Ovary (tissue), 9 donors: ENCODE results near the gene IL23R. TPM values are rescaled to one million over a fixed set of nuclear protein-coding genes. Genes with fewer than 3 reads are reported as not detected.
"Not testable (repeated sequence)": the region's sequence is repeated elsewhere in the genome, so short reads cannot be mapped to it uniquely, and the experiment has no call there.

ENCODE experiments used
- DNase-seq, 5 donors: peaks; one replicate each; pipeline ENCODE4 v3.0.0-alpha.2; 2019 to 2020
- H3K27ac ChIP-seq, 2 donors: fragments of 200-600 bp; one replicate each; pipeline versions ENCODE4 v1.5.1 to v1.8.0; 2019 to 2022
- H3K27me3 ChIP-seq: fragments of 200-600 bp; one replicate; pipeline ENCODE4 v1.8.0; 2022
- H3K36me3 ChIP-seq: fragments of 200-600 bp; sonication (generic); one replicate; pipeline ENCODE4 v1.5.1; 2019
- H3K4me1 ChIP-seq: one replicate; pipeline ENCODE4 v1.8.1; 2013; ENCODE audit warnings: mild to moderate bottlenecking, moderate library complexity; ENCODE audit not compliant: insufficient read depth
- H3K4me3 ChIP-seq: fragments of 200-600 bp; sonication (generic); one replicate; pipeline ENCODE4 v1.5.1; 2017
- H3K9me3 ChIP-seq, 2 donors: fragments of 200-600 bp in 1 of 2; sonication (generic) in 1 of 2; one replicate each; pipeline versions ENCODE4 v1.5.1 to v1.8.1; 2013 to 2019; ENCODE audit warnings: mild to moderate bottlenecking in 1 of 2, moderate library complexity in 1 of 2
- EP300 ChIP-seq: sonication (generic); formaldehyde crosslinking; IDR thresholded peaks from one replicate; pipeline ENCODE4 v1.6.1; 2017; ENCODE audit warnings: antibody characterized with exemption
- POLR2A ChIP-seq: fragments of 450-650 bp; IDR thresholded peaks from one replicate; pipeline ENCODE4 v1.6.1; 2017; ENCODE audit warnings: antibody characterized with exemption, mild to moderate bottlenecking, moderate library complexity
- WGBS, 3 donors: extraction: QIAGEN DNeasy Blood & Tissue Kit in 1 of 3; methylation state at CpG; one replicate each; pipeline versions ENCODE4 v1.1.5 to v1.1.7; 2013 to 2017; 5-methylcytosine and 5-hydroxymethylcytosine counted together
- intact Hi-C, 4 donors: fragments of 100-400 bp; cut with DNase I; formaldehyde crosslinking; loops; one replicate each; pipeline versions ENCODE4 v1.11.0 to v1.15.1; 2022 to 2023
- polyA plus RNA-seq, 2 donors: library from polyadenylated mRNA; stranded (reverse); fragments of 200-250 nt in 1 of 2; fragments of 350-450 nt in 1 of 2; fragmentation: Illumina TruSeq in 1 of 2; extraction: RNeasy Lipid Tissue Mini Kit (QIAGEN cat#74804) in 1 of 2; gene quantifications; one replicate each; pipeline ENCODE4 v1.2.3, GENCODE V29; 2013 to 2014
- total RNA-seq, 7 donors: library from RNA; depleted of rRNA in 2 of 7; stranded (reverse); fragments of >200 nt in 2 of 7; fragmentation: NEBNext Ultra II Directional in 3 of 7; extraction: Animal tissue kit (Norgen Biotek cat#: 25700) in 3 of 7; gene quantifications; one replicate each; pipeline versions ENCODE4 v1.1.0 to v1.2.4, GENCODE V29; 2016 to 2023
- TF ChIP-seq, protein P1 (sequence below), 3 donors: fragments of 450-650 bp in 2 of 3; fragments of 200-600 bp in 1 of 3; IDR thresholded peaks; one replicate each; pipeline versions ENCODE4 v1.5.1 to v1.8.0; 2016 to 2022; ENCODE audit warnings: antibody characterized with exemption in 3 of 3, mild to moderate bottlenecking in 1 of 3
- donor health status: DM: no; HTN: no; CAD: no; lungs with moderate emphysema.
- donor health status: DM: no; HTN: no; CAD: no.
- donor health status: Bipolar disorder and iron deficiency.
- donor health status: DM: yes; HTN: yes; CAD: no.
- donor health status: DM: no; HTN: no; CAD: no.
- donor health status: DM: yes; HTN: yes; CAD: no.

IL23R gene
- total and polyA plus RNA-seq, 9 donors = 0.02 to 0.68 TPM; not detected in 7

DNA sequence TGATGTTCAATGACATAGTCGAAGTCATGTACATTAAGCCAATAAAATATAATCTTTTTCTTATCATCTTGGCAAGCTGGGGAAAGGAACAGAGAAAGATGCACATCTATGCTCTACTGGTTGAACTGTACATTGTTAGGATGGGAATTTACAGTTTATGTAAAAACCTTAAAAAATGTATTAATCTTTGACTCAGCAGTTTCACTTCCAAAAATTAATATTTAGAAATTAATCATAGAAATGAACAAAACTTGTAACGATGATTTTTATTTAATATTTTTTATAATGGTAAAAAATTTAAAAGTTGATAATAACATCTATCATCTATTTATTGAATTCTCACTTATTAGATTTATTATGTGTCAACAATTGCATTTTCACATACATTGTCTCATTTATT lies 25.8 kb upstream of the IL23R start:
- Histone ChIP-seq H3K4me1 (no peaks in the 10 kb centered on the region), H3K4me3 (no peak overlapping the region), H3K27me3 (no peaks in the 10 kb centered on the region), H3K27ac (no peak overlapping the region), H3K9me3 (no peaks in the 10 kb centered on the region), H3K36me3 (no peaks in the 10 kb centered on the region)
- no peak for DNase-seq
- WGBS, 3 donors = 86 to 92% (median 87%) methylated on average over 2 of the region's 2 CpGs
- intact Hi-C loops = loop anchor here in 3 of 4 donors (10.0 kb wide), 2 partner anchors 146 to 376 kb away; no protein-coding TSS in a partner anchor
- TF ChIP-seq POLR2A (no peak), EP300 (no peak)
- TF ChIP-seq, protein P1, sequence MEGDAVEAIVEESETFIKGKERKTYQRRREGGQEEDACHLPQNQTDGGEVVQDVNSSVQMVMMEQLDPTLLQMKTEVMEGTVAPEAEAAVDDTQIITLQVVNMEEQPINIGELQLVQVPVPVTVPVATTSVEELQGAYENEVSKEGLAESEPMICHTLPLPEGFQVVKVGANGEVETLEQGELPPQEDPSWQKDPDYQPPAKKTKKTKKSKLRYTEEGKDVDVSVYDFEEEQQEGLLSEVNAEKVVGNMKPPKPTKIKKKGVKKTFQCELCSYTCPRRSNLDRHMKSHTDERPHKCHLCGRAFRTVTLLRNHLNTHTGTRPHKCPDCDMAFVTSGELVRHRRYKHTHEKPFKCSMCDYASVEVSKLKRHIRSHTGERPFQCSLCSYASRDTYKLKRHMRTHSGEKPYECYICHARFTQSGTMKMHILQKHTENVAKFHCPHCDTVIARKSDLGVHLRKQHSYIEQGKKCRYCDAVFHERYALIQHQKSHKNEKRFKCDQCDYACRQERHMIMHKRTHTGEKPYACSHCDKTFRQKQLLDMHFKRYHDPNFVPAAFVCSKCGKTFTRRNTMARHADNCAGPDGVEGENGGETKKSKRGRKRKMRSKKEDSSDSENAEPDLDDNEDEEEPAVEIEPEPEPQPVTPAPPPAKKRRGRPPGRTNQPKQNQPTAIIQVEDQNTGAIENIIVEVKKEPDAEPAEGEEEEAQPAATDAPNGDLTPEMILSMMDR (IDR thresholded peaks at IDR 0.05) = no peak

DNA sequence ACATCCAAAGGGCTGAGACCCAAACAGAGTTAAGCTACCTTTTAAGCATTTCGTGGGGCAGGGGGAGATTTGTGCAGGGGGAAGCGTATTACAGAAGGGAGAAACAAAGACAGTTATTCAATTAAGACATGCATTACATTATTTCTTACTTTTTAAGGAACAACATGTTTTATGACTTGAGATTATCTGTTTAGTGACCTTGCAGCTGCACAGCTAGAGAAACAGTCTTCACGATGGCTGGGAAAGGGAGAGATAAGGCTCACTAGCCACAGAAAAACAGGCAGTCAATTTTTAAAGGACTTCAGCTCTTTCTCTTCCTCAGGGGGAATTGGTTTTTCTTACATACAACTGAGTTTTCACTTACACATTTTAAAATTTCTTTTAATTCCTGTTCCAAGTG lies 24.4 kb upstream of the IL23R start:
- not testable (repeated sequence) for H3K36me3 ChIP-seq, DNase-seq, H3K27ac ChIP-seq, H3K27me3 ChIP-seq, H3K4me3 ChIP-seq, H3K4me1 ChIP-seq, H3K9me3 ChIP-seq
- intact Hi-C loops = loop anchor here in 3 of 4 donors (10.0 kb wide), 2 partner anchors 147 to 377 kb away; no protein-coding TSS in a partner anchor
- 11 to 22% (median 14%) methylated on average over 3 of the region's 3 CpGs for WGBS, 3 donors

DNA sequence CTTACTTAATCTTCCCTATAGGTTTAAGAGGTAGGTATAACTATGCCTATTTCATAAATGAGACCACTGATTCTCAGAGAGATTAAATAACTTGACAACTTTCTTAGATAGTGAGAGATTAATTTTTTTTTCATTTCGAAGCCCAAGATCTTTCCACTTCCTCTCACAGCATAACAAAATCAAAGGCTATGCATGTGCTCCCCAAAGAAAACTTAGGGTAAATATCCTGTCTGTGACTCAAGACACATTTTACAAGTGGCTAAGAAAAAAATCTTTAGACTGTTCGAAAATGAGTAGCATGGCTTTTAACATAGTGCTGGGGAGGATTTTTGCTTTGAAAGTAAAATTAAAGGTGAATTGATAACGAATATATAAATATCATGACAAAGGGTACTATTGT lies 23.3 kb upstream of the IL23R start:
- TF ChIP-seq EP300 (no peak), POLR2A (no peak)
- TF ChIP-seq, protein P1 (IDR thresholded peaks at IDR 0.05) = no peak
- intact Hi-C loops = loop anchor here in 3 of 4 donors (10.0 kb wide), 2 partner anchors 148 to 378 kb away; no protein-coding TSS in a partner anchor
- Histone ChIP-seq H3K27ac (no peak overlapping the region), H3K4me3 (no peak overlapping the region), H3K36me3 (no peaks in the 10 kb centered on the region), H3K4me1 (no peaks in the 10 kb centered on the region), H3K9me3 (no peaks in the 10 kb centered on the region), H3K27me3 (no peaks in the 10 kb centered on the region)
- 77 to 85% (median 81%) methylated on average over 3 of the region's 3 CpGs for WGBS, 3 donors
- DNase-seq = no peak

DNA sequence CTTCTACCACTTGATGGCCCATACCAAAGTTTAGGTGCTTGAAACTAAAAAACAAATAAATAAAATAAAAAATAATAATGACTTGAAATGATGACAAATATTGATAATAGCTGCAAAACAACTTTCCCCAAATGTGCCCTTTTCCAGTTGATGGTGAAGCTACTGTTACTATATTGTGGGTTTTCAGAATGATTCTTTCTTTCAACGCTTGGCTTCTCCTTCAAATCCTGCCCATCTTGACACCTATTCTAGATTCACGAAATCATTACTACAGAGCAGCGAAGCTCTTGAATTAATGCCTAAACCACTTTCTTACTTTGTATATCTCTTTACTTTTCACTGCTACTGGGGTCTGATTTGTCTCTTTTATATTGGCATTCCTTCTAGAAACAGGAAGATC lies 22.3 kb upstream of the IL23R start:
- no peak for DNase-seq
- TF ChIP-seq EP300 = no peak
- TF ChIP-seq POLR2A = no peak
- TF ChIP-seq, protein P1 (IDR thresholded peaks at IDR 0.05) = no peak
- 85 to 91% (median 87%) methylated on average over 3 of the region's 3 CpGs for WGBS, 3 donors
- Histone ChIP-seq H3K4me3 (no peak overlapping the region), H3K4me1 (no peaks in the 10 kb centered on the region), H3K9me3 (no peaks in the 10 kb centered on the region), H3K27ac (no peak overlapping the region), H3K36me3 (no peaks in the 10 kb centered on the region), H3K27me3 (no peaks in the 10 kb centered on the region)
- intact Hi-C loops = loop anchor here in 3 of 4 donors (10.0 kb wide), 2 partner anchors 149 to 379 kb away; no protein-coding TSS in a partner anchor

DNA sequence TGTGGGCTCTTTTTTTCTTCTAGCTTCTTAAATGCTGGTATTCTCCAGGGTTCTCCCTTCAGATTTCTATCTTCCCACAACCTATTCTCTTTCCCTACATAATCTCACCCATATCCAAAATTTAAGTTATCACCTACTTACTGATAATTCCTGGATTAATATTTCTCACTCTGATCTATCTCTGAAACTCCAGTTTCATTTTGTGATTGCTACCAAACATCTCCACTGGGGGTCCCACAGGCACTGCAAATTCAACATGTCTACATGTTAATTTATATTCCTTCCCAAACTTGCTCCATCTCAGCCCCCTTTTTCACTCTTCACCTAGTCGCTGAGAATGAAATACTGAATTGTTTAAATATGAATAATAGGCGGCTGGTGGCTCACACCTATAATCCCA lies 21.6 kb upstream of the IL23R start:
- TF ChIP-seq EP300 = no peak
- no peak for TF ChIP-seq POLR2A
- TF ChIP-seq, protein P1 (IDR thresholded peaks at IDR 0.05) = no peak
- WGBS, 3 donors = 77 to 87% (median 85%) methylated on average over 2 of the region's 2 CpGs

More for the DNA sequence above, 21.6 kb upstream of the IL23R start:
- Histone ChIP-seq H3K27me3 (no peaks in the 10 kb centered on the region), H3K4me1 (no peaks in the 10 kb centered on the region), H3K36me3 (no peaks in the 10 kb centered on the region), H3K9me3 (no peaks in the 10 kb centered on the region), H3K27ac (no peak overlapping the region), H3K4me3 (no peak overlapping the region)
- intact Hi-C loops = loop anchor here (5.0 to 10.0 kb wide), 3 partner anchors 150 to 380 kb away; no protein-coding TSS in a partner anchor
- no peak for DNase-seq
